ENCODE measurements around the gene EFHD2. TPM values are rescaled to one million over a fixed set of nuclear protein-coding genes. Genes with fewer than 3 reads are reported as not detected.

Gene EFHD2
- total and polyA plus RNA-seq, 2 of the 8 experiments (the other 6 are each of a cell fraction or from before 2014, with no cell fraction given): 24.4 to 25.1 TPM

GRCh38 chr1:15412843-15413242 lies 3.2 kb downstream of the EFHD2 start:
- Histone ChIP-seq H3K23ac (ENCODE audit: insufficient read length) (no peak overlapping the region), H3K4me1 (replicated peaks in 1 of 4; ENCODE audit: control insufficient read depth in 3 of 4, insufficient read depth in 4 of 4, low read length in 3 of 4) (peaks cover 0 to 25% (median 4%) of the 10 kb centered on the region in 4 experiments; a peak in 6 of 7 replicates), H2BK120ac (replicated peaks; ENCODE audit: low read depth, low read length) (no peak overlapping the region), H4K8ac (ENCODE audit: extremely low read depth, insufficient read depth, low read length) (no peak overlapping the region), H2BK5ac (ENCODE audit: low read depth, low read length) (no peak overlapping the region), H2BK12ac (ENCODE audit: low read depth, low read length) (no peak overlapping the region), H3K4me2 (ENCODE audit: insufficient read depth in 1 of 2, low read depth in 2 of 2, low read length in 2 of 2) (no peak overlapping the region), H4K20me1 (replicated peaks in 1 of 2; ENCODE audit: control insufficient read depth in 1 of 2, insufficient read depth in 2 of 2, low read length in 2 of 2) (peaks cover 2 to 7% of the 10 kb centered on the region in 2 experiments), H2BK15ac (ENCODE audit: low read length) (no peak overlapping the region), H3K79me2 (ENCODE audit: control insufficient read depth in 1 of 2, insufficient read depth in 2 of 2, low read length in 2 of 2) (no peaks in the 10 kb centered on the region), H3K9ac (replicated peaks in 1 of 4; ENCODE audit: extremely low read depth in 1 of 4, low read depth in 3 of 4, low read length in 3 of 4) (no peak overlapping the region), H2AK5ac (ENCODE audit: low read depth, low read length) (no peak overlapping the region), H3K23me2 (ENCODE audit: low read depth, low read length) (peaks cover 8% of the 10 kb centered on the region), H4K91ac (replicated peaks; ENCODE audit: insufficient read length, low read length) (no peak overlapping the region), H3K18ac (ENCODE audit: extremely low read depth, low read length) (no peak overlapping the region), H3K14ac (ENCODE audit: insufficient read length) (no peak overlapping the region), H3K9me3 (ENCODE audit: insufficient read depth in 2 of 2, low read depth in 1 of 2, low read length in 1 of 2) (no peaks in the 10 kb centered on the region), H4K5ac (ENCODE audit: insufficient read length, low read depth, low read length) (no peak overlapping the region), H3K4ac (replicated peaks; ENCODE audit: insufficient read length, low read depth, low read length) (no peak overlapping the region), H2AFZ (ENCODE audit: low read length) (no peak overlapping the region), H3K27me3 (replicated peaks in 1 of 4; ENCODE audit: control insufficient read depth in 3 of 4, extremely low read depth in 1 of 4, insufficient read depth in 3 of 4, low read length in 3 of 4) (peaks cover 0 to 19% (median 14%) of the 10 kb centered on the region in 4 experiments; a peak in 6 of 7 replicates), H3K56ac (replicated peaks; ENCODE audit: insufficient read length, low read depth, low read length) (no peak overlapping the region), H3K79me1 (ENCODE audit: low read depth, low read length) (no peaks in the 10 kb centered on the region; the same call in 1 of the 2 replicates), H3K27ac (ENCODE audit: low read depth, low read length) (no peak overlapping the region), H3K4me3 (ENCODE audit: extremely low read depth in 1 of 4, insufficient read depth in 2 of 4, low read depth in 3 of 4, low read length in 4 of 4) (no peak overlapping the region), H2BK20ac (ENCODE audit: low read length) (no peak overlapping the region), H3K36me3 (ENCODE audit: control insufficient read depth in 2 of 4, insufficient read depth in 4 of 4, low read length in 3 of 4) (no peaks in the 10 kb centered on the region)
- 89% methylated on average over 11 of the region's 11 CpGs; no CpG with 5 or more reads in 1 of the 2 experiments for WGBS, 2 experiments (ENCODE audit: extremely low coverage in 1 of 2, insufficient coverage in 1 of 2, insufficient read length in 1 of 2, insufficient replicate concordance in 2 of 2, low coverage in 1 of 2, low lambda C conversion rate in 2 of 2, missing lambda C conversion rate in 1 of 2)
- FAIRE-seq: no peak
- ChIA-PET POLR2A (ENCODE audit: partially characterized antibody) (no interaction called here), CTCF (ENCODE audit: partially characterized antibody) (interaction anchor here (0.6 to 3.3 kb wide), 4 partner anchors 19 to 385 kb away, joined by 3 to 15 read pairs (median 4); no protein-coding TSS in a partner anchor)
- no peak for TF ChIP-seq KDM1A (IDR thresholded peaks at IDR 0.05; ENCODE audit: borderline replicate concordance, low read length)
- TF ChIP-seq EGR1 (IDR thresholded peaks at IDR 0.05; ENCODE audit: borderline replicate concordance, low read depth, low read length): no peak
- no peak for TF ChIP-seq TEAD4 (IDR thresholded peaks at IDR 0.05; ENCODE audit: low read depth, low read length)
- TF ChIP-seq GTF2F1 (IDR thresholded peaks at IDR 0.05; ENCODE audit: borderline replicate concordance, low read depth, low read length): no peak
- no peak for TF ChIP-seq E2F6 (IDR thresholded peaks at IDR 0.05)
- TF ChIP-seq TAF7 (optimal IDR thresholded peaks at IDR 0.05; ENCODE audit: borderline replicate concordance, low read depth, low read length): no peak
- no peak for TF ChIP-seq RXRA (IDR thresholded peaks at IDR 0.05; ENCODE audit: insufficient read depth, low read depth, low read length)
- TF ChIP-seq SIN3A (conservative IDR thresholded peaks at IDR 0.05 in 1 of 2, IDR thresholded peaks at IDR 0.05 in 1 of 2; ENCODE audit: low read depth in 1 of 2, low read length in 2 of 2): no peak
- no peak for TF ChIP-seq SP1 (IDR thresholded peaks at IDR 0.05; ENCODE audit: low read depth, low read length)
- no peak for TF ChIP-seq CTBP2 (IDR thresholded peaks at IDR 0.05; ENCODE audit: borderline replicate concordance, insufficient read depth, insufficient read length, low read length)
- TF ChIP-seq JUN (IDR thresholded peaks at IDR 0.05; ENCODE audit: low read depth, low read length): no peak
- DNase-seq (ENCODE audit: low read depth in 1 of 2, low spot score in 2 of 2): no peak

All from H1 (cell line).